Measurements from ENCODE around the gene DVL2.
"Not testable (repeated sequence)": the region's sequence is repeated elsewhere in the genome, so short reads cannot be mapped to it uniquely, and the experiment has no call there.

The DVL2 gene

GRCh38 chr17:7196651-7197401, 37.5 kb downstream of the DVL2 start:
- DNase-seq (ENCODE audit: low read depth): no peak

- no peak for DNase-seq (ENCODE audit: low read depth)
These were observed 38.3 kb downstream of the DVL2 start for GRCh38 chr17:7195971-7196370.

DNA sequence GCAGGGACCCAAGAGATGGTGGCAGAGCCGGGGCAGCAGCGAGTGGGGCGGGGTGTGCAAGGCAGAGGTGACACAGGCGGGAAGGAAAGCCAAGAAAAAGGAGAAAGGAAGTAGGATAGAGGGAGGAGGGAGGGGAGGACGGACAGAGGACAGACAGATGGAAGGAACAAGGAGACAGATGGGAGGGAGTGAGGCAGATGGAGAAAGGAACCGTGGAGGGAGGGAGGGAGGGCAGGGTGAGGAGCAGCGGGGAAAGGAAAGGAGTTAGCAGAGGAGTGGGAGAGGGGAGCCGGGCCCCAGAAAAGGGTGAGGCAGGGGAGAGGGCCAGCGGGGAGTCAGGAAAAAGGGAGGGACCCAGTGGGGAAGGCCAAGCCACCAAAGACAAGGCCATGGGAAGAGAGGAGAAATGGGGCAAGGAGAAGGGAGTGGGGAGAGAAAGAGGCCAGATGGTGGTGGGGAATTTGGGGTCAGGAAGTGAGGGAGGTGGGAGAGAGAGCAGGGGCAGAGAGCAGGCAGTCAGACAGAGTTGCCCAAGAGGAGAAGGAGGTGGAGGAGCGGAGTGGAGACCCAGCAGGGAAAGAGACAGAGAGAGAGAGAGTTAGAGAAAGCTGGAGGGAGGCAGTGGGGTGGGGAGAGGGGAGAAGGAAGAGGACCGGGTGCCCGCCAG, 41.9 kb downstream of the DVL2 start:
- DNase-seq (ENCODE audit: low read depth): no peak

DNA sequence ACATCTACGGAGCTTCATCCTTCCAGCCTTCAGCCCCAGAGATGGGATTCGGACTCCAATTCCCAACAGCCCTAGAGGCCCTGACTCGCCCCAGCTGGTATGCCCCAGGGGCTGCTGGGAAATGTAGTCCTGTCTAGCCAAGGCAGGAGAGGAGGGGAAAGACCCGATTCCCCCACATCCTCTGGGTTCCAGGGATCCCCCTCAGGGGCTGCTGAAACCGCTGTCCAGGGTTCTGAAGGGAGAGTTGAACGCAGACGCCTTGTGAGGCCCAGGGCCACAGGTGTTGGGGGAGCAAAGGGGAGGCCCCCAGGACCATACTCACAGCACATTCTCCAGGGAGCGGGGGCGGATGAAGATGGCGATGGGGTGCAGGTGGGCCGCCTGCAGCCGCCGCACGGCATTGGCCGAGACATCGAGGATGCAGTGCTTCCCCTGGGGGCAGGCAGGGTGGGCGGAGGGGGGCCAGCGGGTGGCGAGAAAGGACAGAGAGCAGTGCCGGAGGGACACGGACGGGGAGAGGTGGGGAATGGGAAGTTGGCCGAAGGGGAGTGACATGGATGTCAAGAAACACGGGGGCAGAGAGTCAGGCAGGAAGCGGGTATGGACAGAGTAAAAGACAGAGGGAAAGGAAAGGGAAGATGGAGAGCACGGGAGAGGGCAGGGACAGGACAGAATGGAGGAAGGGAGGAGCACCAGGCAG, 42.6 kb downstream of the DVL2 start:
- DNase-seq (ENCODE audit: low read depth): no peak

- DNase-seq (ENCODE audit: low read depth): no peak
These were observed 43.2 kb downstream of the DVL2 start for GRCh38 chr17:7191069-7191468.

GRCh38 chr17:7190276-7190917, 43.9 kb downstream of the DVL2 start:
- DNase-seq (ENCODE audit: low read depth): no peak

DNA sequence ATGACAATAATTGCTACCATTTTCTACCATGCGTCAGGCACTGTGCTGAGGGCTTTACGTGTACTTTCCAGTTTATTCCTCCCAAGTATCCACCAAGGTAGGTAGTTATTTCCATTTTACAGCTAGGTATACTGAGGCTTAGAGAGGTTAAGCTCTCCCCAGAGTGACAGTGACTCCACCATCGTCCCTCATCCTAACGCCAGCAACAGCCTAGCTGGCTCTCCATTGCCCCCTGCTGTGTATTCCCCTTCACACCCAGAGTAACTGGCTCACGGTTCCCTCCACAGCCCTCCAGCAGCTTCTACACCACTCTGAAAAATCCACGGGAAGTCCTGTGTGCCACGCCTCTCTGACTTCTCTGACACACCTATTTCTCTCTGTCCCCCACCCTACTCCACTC, 48.1 kb downstream of the DVL2 start:
- DNase-seq (ENCODE audit: low read depth): no peak

DNA sequence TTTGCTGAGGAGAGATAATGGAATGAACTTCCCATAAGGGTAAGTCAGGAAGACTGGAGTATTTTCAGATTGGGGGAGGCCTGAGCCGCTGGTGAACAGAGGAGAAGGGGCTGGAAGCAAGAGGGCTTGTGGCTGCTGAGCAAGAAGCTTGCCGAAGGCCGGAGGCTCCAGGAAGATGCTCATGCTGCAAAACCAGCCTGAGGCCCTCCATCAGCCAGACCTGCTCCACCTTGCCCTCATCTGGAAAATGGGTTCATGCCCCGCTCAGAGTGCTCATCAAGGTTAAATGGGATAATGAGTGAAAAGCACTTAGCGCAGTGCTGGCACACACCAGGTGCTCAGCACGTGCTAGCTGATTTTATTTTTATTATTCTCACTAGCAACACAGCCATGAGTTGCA, 49.7 kb downstream of the DVL2 start:
- no peak for DNase-seq (ENCODE audit: low read depth)

- no peak for DNase-seq (ENCODE audit: low read depth)
These were observed 50.2 kb downstream of the DVL2 start for GRCh38 chr17:7184091-7184488.

DNA sequence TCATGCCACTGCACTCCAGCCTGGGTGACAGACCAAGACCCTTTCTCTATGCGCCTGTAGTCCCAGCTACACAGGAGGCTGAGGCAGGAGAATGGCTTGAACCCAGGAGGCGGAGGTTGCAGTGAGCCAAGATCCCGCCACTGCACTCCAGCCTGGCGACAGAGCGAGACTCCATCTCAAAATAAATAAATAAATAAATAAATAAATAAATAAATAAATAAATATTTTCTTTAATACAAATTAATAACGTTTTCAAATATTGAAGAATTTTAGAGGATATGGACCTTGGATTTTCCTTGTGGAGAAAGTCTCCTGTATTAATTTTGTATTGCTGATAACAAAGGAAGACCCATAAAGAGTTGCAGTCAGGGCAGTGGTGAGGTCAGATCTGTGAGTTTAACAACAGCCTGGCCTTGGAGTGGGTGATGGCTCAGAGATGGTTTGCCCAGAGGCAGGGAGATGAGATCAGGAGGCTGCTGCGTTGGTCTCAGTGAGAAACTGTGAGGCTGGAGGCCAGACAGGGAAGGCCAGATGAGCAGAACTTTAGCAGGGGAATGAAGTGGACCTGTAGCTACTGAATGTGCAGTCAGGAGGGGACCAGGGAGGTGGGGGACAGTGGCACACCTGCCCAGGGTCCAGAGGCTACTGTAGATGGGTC, 50.8 kb downstream of the DVL2 start:
- DNase-seq (ENCODE audit: low read depth): no peak

DNA sequence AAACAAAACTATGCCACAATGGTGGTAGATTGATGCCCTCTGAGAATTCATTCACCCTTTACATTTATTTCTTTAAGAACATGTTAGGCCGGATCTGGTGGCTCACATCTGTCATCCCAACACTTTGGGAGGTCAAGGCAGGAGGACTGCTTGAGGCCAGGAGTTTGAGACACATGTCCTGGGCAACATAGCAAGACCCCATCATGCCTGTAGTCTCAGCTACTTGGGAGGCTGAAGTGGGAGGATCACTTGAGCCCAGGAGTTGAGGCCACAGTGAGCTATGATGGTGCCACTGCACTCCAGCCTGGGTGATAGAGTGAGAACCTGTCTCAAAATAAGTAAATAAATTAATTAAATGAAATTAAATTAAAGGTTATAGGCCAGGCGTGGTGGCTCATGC, 52.2 kb downstream of the DVL2 start:
- DNase-seq (ENCODE audit: low read depth): not testable (repeated sequence)

- no peak for DNase-seq (ENCODE audit: low read depth)
These were observed 54.7 kb downstream of the DVL2 start, which contains the start of gene ASGR1 for GRCh38 chr17:7179317-7180254. Gene ASGR1 (minus strand): TSS chr17:7179370. CDS start chr17:7178563, 807 bp downstream.

DNA sequence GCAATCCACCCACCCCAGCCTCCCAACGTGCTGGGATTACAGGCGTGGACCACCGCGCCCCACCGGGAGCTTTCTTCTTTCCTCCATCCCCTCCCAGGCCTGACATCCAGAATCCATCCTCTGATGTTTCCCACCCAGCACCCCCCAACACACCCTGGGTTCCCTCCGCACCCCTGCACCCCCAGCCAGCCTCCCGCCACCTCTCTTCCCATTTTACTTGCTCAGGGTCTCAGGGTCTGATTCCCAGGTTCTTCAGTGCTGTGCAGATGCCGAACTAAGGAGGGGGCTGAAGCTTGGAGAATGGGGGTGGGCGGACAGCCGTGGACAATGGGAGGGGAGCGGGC, 55.4 kb downstream of the DVL2 start:
- DNase-seq (ENCODE audit: low read depth): no peak

DNA sequence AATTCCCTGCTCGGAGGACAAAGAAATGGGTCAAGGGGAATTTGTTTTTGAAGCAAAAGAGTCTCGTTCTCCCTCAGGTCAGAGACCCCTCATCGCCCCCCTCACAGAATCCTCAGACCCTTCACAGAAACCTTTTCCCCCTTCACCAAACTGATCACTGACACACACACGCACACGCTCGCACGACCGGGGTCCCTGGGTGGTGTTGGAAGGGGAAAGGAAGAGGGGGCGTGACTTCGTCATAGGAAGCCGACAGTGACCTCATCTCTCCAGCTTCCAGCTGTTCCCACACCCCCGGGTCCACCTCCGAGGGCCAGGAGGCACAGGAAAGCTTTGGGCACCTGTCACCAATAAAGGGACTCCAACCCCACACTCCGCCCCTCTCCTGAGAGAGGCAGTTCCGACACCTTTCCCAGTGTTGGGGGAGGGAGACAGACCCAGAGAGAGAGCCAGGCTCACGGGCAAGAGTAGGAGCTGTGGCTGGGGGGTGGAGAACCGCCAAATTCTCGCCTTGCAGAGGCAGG, 56.3 kb downstream of the DVL2 start:
- no peak for DNase-seq (ENCODE audit: low read depth)

DNA sequence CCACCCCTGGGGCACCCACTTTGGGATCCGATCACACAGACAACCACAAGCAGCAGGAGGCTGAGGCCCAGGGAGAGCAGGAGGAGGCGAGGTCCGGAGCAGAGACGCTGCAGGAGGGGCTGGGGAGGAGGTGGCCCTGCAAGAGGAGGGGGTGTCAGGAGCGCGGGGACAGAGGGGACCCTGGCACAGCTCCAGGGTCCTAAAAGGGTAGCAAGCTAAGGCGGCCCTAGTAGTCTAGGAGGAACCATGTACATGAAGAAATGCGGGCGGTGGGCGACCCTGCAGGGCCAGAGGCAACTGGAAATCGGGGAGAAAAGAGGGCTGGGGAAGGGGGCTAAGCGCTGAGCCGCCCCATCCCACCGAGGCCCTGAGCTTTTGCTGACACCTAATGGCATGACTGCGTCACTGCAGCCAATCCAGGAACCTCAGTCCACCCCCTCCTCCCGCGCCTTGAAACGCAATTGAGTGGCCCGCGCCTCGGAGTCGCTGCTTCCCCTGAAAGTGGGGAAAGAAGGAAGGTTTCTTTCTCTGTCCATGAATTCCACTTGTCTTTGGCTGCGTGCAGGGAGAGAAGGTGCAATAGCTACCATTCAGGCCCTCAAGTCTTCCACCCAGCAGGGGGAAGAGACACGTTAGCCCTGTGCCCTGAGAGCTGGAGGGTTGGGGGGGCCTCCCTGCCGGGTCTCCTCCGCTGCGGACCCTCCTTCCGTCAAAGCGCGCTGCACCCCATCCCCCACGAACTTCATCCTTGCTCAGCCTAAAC, 56.9 kb downstream of the DVL2 start:
- peak; percentile 21 for DNase-seq (ENCODE audit: low read depth)

GRCh38 chr17:7176841-7177190, 57.5 kb downstream of the DVL2 start:
- no peak for DNase-seq (ENCODE audit: low read depth)

DNA sequence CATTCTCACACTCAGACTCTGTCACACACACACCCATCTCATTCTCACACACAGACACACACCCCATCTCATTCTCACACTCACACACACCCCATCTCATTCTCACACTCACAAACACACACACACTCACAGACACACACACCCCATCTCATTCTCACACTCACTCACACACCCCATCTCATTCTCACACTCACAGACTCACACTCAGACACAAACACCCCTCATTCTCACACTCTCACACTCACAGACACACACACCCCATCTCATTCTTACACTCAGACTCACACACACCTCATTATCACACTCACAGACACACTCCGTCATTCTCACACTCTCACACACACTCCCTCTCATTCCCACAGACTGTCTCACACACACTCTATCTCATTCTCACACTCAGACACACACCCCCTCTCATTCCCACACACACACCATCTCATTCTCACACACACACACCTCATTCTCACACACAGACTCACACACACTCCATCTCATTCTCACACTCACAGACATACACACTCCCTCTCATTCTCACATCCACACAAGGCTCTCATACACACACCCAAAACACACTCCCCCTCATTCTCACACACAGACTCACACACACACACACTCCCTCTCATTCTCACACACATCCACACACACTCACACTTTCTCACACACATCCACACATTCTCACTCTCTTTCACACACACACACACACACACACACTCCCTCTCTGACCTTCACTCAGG, 58.0 kb downstream of the DVL2 start:
- no peak for DNase-seq (ENCODE audit: low read depth)

Data from GM04504 (cell line).